HepG2 (cell line): ENCODE measurements around the gene ZNF773. TPM values are rescaled to one million over a fixed set of nuclear protein-coding genes. Genes with fewer than 3 reads are reported as not detected.

Experiments used
- ATAC-seq: fragments of 200-7000 bp; cut with Tn5 transposase; 3 replicates; pipeline ENCODE4 v1.9.1; 2020; ENCODE audit warnings: mild to moderate bottlenecking, moderate library complexity
- BruUV-seq: library from RNA; stranded (reverse); fragments of 400-500 nt; replicated peaks from 2 replicates; lab custom pipeline; 2021; lab: Mats Ljungman, UMichigan
- CTCF ChIA-PET: fragments of 300-600 bp; formaldehyde crosslinking; extraction: SDS; loops from one replicate; lab custom pipeline; 2021; ENCODE audit warnings: low total read pairs, inconsistent platforms, low intra/inter-chr PET ratio; lab: Yijun Ruan, JAX
- POLR2A ChIA-PET: fragments of 350-600 bp; sonication (Branson Sonifier 250); formaldehyde crosslinking; loops from one replicate; lab custom pipeline; 2020; ENCODE audit warnings: antibody characterized with exemption, inconsistent platforms; lab: Yijun Ruan, JAX
- DNase-seq: peaks from one replicate; pipeline ENCODE4 v3.0.0-alpha.2; 2015; ENCODE audit warnings: low spot score
- FAIRE-seq: peaks from 3 replicates; lab custom pipeline; 2011; peaks lifted over from hg19 to GRCh38; lab: Jason Lieb, UNC
- H2AFZ ChIP-seq: one replicate; pipeline ENCODE4 v1.6.1; 2011; ENCODE audit warnings: low read length, inconsistent platforms
- H3K27ac ChIP-seq: fragments of 300-600 bp; 3 replicates; pipeline ENCODE4 v1.8.0; 2011; ENCODE audit warnings: mixed run types, mild to moderate bottlenecking, mixed read lengths, low read length, inconsistent platforms; ENCODE audit not compliant: insufficient read depth; ENCODE audit errors: extremely low read length
- H3K27me3 ChIP-seq, 2 experiments: fragments of 200-600 bp in 1 of 2; 2 replicates in 1 of 2; 3 replicates in 1 of 2; pipeline versions ENCODE4 v1.6.0 to v1.8.0; 2011; ENCODE audit warnings: low read length in 2 of 2, mild to moderate bottlenecking in 2 of 2, moderate library complexity in 2 of 2, inconsistent platforms in 1 of 2; ENCODE audit not compliant: insufficient read depth in 2 of 2, control insufficient read depth in 1 of 2
- H3K36me3 ChIP-seq, 2 experiments: fragments of 200-600 bp in 1 of 2; replicated peaks in 1 of 2; 2 replicates in 1 of 2; 3 replicates in 1 of 2; pipeline versions ENCODE4 v1.5.1 to v1.8.0; 2011; ENCODE audit warnings: low read length in 2 of 2, inconsistent platforms in 1 of 2; ENCODE audit not compliant: insufficient read depth in 2 of 2, control insufficient read depth in 1 of 2
- H3K4me1 ChIP-seq: 2 replicates; pipeline ENCODE4 v1.5.1; 2012; ENCODE audit warnings: low read length, inconsistent platforms; ENCODE audit not compliant: insufficient read depth
- H3K4me2 ChIP-seq: 2 replicates; pipeline ENCODE4 v1.6.0; 2011; ENCODE audit warnings: low read depth, low read length, inconsistent platforms
- H3K4me3 ChIP-seq, 3 experiments: fragments of 200-600 bp in 1 of 3; sonication (generic), shearing (Covaris generic) in 1 of 3; replicated peaks in 1 of 3; 2 replicates each; pipeline ENCODE4 v1.5.1; 2011 to 2016; ENCODE audit warnings: low read length in 3 of 3, inconsistent platforms in 2 of 3, low read depth in 2 of 3, mild to moderate bottlenecking in 2 of 3, control low read depth in 1 of 3, mixed read lengths in 1 of 3; ENCODE audit not compliant: insufficient read depth in 1 of 3
- H3K79me2 ChIP-seq: one replicate; pipeline ENCODE4 v1.6.1; 2011; ENCODE audit warnings: low read length, inconsistent platforms; ENCODE audit not compliant: insufficient read depth
- H3K9ac ChIP-seq: 2 replicates; pipeline ENCODE4 v1.6.0; 2011; ENCODE audit warnings: mild to moderate bottlenecking, low read depth, low read length, inconsistent platforms; ENCODE audit not compliant: insufficient read depth
- H3K9me3 ChIP-seq: 2 replicates; pipeline ENCODE4 v1.5.1; 2012; ENCODE audit warnings: mild to moderate bottlenecking, low read length
- H4K20me1 ChIP-seq: 2 replicates; pipeline ENCODE4 v1.6.0; 2011; ENCODE audit warnings: inconsistent platforms, mild to moderate bottlenecking, low read length, moderate library complexity; ENCODE audit not compliant: insufficient read depth
- CEBPG ChIP-seq: IDR thresholded peaks from 2 replicates; pipeline ENCODE4 v1.6.1; 2016
- FUBP1 ChIP-seq: sonication (generic); formaldehyde crosslinking; IDR thresholded peaks from 2 replicates; pipeline ENCODE4 v1.5.1; 2020; ENCODE audit warnings: missing genetic modification reagents, mild to moderate bottlenecking, borderline replicate concordance
- HMGXB3 ChIP-seq: sonication (generic); formaldehyde crosslinking; IDR thresholded peaks from 2 replicates; pipeline ENCODE4 v1.4.0; 2020; ENCODE audit warnings: missing genetic modification reagents, borderline replicate concordance
- HNRNPL ChIP-seq: fragments of 200-400 bp; formaldehyde crosslinking; IDR thresholded peaks from 2 replicates; pipeline ENCODE4 v1.6.1; 2017; ENCODE audit warnings: mild to moderate bottlenecking, low read depth, low read length
- KDM2A ChIP-seq: sonication (generic); formaldehyde crosslinking; IDR thresholded peaks from 2 replicates; pipeline ENCODE4 v1.4.0; 2020; ENCODE audit warnings: low read depth, missing genetic modification reagents, borderline replicate concordance
- REST ChIP-seq, 2 experiments: IDR thresholded peaks; 2 replicates each; pipeline ENCODE4 v1.6.1; 2011 to 2012; ENCODE audit warnings: low read length in 2 of 2, borderline replicate concordance in 1 of 2, low read depth in 1 of 2, mild to moderate bottlenecking in 1 of 2, moderate library complexity in 1 of 2
- ZFP90 ChIP-seq: sonication (generic); formaldehyde crosslinking; IDR thresholded peaks from 2 replicates; pipeline ENCODE4 v1.8.0; 2022; ENCODE audit warnings: missing genetic modification reagents, mild to moderate bottlenecking, inconsistent platforms, borderline replicate concordance
- ZNF17 ChIP-seq: sonication (generic); formaldehyde crosslinking; IDR thresholded peaks from 2 replicates; pipeline ENCODE4 v1.5.0; 2020; ENCODE audit warnings: mild to moderate bottlenecking, missing genetic modification reagents
- ZNF333 ChIP-seq: sonication (generic); formaldehyde crosslinking; IDR thresholded peaks from 2 replicates; pipeline ENCODE4 v1.4.0; 2020; ENCODE audit warnings: mild to moderate bottlenecking, missing genetic modification reagents, borderline replicate concordance
- ZNF616 ChIP-seq: sonication (generic); formaldehyde crosslinking; IDR thresholded peaks from 2 replicates; pipeline ENCODE4 v1.5.0; 2020; ENCODE audit warnings: low read depth, mild to moderate bottlenecking, missing genetic modification reagents
- WGBS: methylation state at CpG from one replicate; pipeline ENCODE4 v1.1.6; 2017; ENCODE audit warnings: low lambda C conversion rate; 5-methylcytosine and 5-hydroxymethylcytosine counted together
- in situ Hi-C: cut with HindIII; loops from 2 replicates; pipeline ENCODE4 v1.10.0; 2017; ENCODE audit warnings: low pct_unique_long_range_greater_than_20kb; ENCODE audit not compliant: extremely low pct_ligation_motif_present
- intact Hi-C: fragments of 100-400 bp; cut with micrococcal nuclease; formaldehyde crosslinking; loops from one replicate; pipeline ENCODE4 v1.10.0; 2022; ENCODE audit not compliant: unreplicated experiment
- polyA plus RNA-seq, 8 experiments: library from polyadenylated mRNA; depleted of rRNA in 3 of 8; stranded (reverse) in 7 of 8; unstranded in 1 of 8; fragments of >200 nt; fragmentation: Illumina TruSeq in 4 of 8; extraction: Trizol in 4 of 8; gene quantifications; 2 replicates each; pipeline versions ENCODE4 v1.2.1 to v1.2.3, GENCODE V29; 2011 to 2016; ENCODE audit warnings: low read depth in 4 of 8, missing spikeins in 1 of 8, mixed read lengths in 1 of 8; ENCODE audit not compliant: insufficient read depth in 1 of 8
- total RNA-seq, 5 experiments: library from RNA; depleted of rRNA; stranded (reverse); fragments of >200 nt; fragmentation: Illumina TruSeq; extraction: Trizol; gene quantifications; 2 replicates each; pipeline ENCODE4 v1.2.3, GENCODE V29; 2016; ENCODE audit warnings: low read depth in 1 of 5

ZNF773 gene
- total and polyA plus RNA-seq, 2 of the 13 experiments (the other 11 are each of a cell fraction or from before 2014, with no cell fraction given), result 5.7 to 6.7 TPM

GRCh38 chr19:57477191-57478008 is 22.3 kb upstream of the ZNF773 start, which contains the start of gene ZNF772:
Gene ZNF772 (minus strand): TSS chr19:57477566. CDS start chr19:57477309, 257 bp downstream.
- peak within 1 kb of the TSS; percentile 67 for H3K27ac ChIP-seq
- 5% methylated on average over 28 of the region's 38 CpGs for WGBS
- POLR2A ChIA-PET, result interaction anchor here (0.7 to 1.3 kb wide), 2 partner anchors 42 to 137 kb away, joined by 4 read pairs; partner anchors contain the start of genes ZNF134 and ZNF749
- TF ChIP-seq CEBPG (peak; percentile 72), REST (IDR thresholded peaks at IDR 0.05; ENCODE audit: borderline replicate concordance in 1 of 2, low read depth in 1 of 2, low read length in 2 of 2) (no peak), ZFP90 (CRISPR knock-in tag) (no peak), ZNF333 (CRISPR knock-in tag) (no peak; the same call in 1 of the 2 replicates), KDM2A (CRISPR knock-in tag) (peak; percentile 75; the same call in 1 of the 2 replicates), ZNF616 (CRISPR knock-in tag) (peak; percentile 26; the same call in 1 of the 2 replicates), ZNF17 (CRISPR knock-in tag) (no peak), HNRNPL (no peak), FUBP1 (CRISPR knock-in tag) (no peak), HMGXB3 (CRISPR knock-in tag) (peak; percentile 80)

More at GRCh38 chr19:57477191-57478008, 22.3 kb upstream of the ZNF773 start, which contains the start of gene ZNF772:
- DNase-seq (peak; percentile 95), ATAC-seq (peak; percentile 99), FAIRE-seq (peak; percentile 99)
- Histone ChIP-seq H3K9me3 (no peaks in the 10 kb centered on the region), H2AFZ (peak within 1 kb of the TSS; percentile 94), H3K4me3 (peak within 1 kb of the TSS; percentile 72 to 89 (median 89)), H3K9ac (peak within 1 kb of the TSS; percentile 81), H3K79me2 (peaks cover 21% of the 10 kb centered on the region), H3K27me3 (no peaks in the 10 kb centered on the region; a peak in 1 of 5 replicates), H3K36me3 (peaks cover 6 to 29% of the 10 kb centered on the region in 2 experiments), H4K20me1 (no peaks in the 10 kb centered on the region), H3K4me2 (peak within 1 kb of the TSS; percentile 87), H3K4me1 (peaks cover 32% of the 10 kb centered on the region)
- BruUV-seq, result no TSS peak
- intact Hi-C loops, result loop anchor here (2.0 kb wide), 1 partner anchor 101 kb away; the partner anchor contains the start of gene ZNF416
- in situ Hi-C loops, result no loop called here
- CTCF ChIA-PET, result no interaction called here
